ENCODE measurements around the gene ADAM23.

The ADAM23 gene

DNA sequence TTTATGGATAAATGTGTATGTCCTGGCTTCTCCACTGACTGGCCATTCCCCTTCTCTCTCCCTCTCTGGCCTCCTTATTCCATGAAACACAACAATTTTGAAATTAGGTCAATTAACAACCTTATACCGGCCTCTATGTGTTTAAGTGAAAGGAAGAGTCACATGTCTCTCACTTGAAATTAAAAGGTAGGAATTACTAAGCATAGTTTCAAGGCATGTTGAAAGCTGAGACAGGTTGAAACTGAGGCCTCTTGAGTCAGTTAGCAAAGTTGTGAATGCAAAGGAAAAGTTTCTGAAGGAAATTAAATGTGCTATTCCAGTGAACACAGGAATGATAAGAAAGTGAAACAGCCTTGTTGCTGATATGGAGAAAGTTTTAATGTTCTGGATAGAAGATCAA is 69.7 kb downstream of the ADAM23 start:
- DNase-seq = no peak

- DNase-seq = no peak
These were observed 72.2 kb downstream of the ADAM23 start for GRCh38 chr2:206515580-206515979.

- DNase-seq = no peak
These were observed 75.7 kb downstream of the ADAM23 start for GRCh38 chr2:206518997-206519396.

- no peak for DNase-seq
These were observed 77.1 kb downstream of the ADAM23 start for GRCh38 chr2:206520450-206520849.

DNA sequence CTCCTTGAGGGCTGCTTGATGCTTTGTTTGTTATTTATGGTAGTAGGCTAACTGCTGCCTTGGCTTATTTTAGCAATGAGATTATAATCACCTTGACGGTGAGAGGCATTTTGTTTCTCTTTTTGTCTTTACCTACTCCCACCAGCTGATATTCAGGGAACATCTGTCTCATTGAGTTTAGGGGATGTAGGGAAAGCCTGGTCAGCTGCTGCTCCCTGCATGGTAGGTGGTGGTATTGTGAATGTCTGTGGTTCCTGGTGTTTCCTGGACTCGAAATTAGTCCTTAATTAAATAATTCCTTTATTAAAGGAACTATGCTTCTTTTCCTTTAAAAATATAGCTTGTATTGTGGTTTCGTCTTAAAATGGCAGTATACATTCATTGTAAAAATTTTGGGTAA is 77.8 kb downstream of the ADAM23 start:
- no peak for DNase-seq

- no peak for DNase-seq
These were observed 78.3 kb downstream of the ADAM23 start for GRCh38 chr2:206521612-206522011.

GRCh38 chr2:206526416-206526815 is 83.1 kb downstream of the ADAM23 start:
- peak; percentile 57 for DNase-seq

GRCh38 chr2:206527153-206527552 is 83.8 kb downstream of the ADAM23 start:
- DNase-seq = no peak

DNA sequence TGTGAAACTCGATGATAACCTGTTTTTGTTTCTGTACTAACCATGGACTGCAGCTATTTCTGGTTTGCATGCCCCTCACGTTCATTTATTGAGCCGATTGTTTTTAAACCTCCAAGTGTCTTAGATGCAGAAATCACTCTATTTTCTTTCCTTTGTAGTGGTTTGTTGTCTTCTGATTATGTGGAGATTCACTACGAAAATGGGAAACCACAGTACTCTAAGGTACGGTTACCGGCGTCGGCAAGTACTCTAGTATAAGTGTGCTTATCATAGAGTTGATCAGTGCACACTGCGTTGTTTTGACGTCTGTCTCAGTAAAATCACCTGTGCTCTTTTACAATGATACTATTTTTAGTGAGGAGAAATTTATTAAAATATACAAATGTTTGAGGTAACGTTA is 87.4 kb downstream of the ADAM23 start:
- no peak for DNase-seq

GRCh38 chr2:206531996-206532543 is 88.7 kb downstream of the ADAM23 start:
- no peak for DNase-seq

- DNase-seq = no peak
These were observed 90.6 kb downstream of the ADAM23 start for GRCh38 chr2:206533977-206534376.

- no peak for DNase-seq
These were observed 92.1 kb downstream of the ADAM23 start for GRCh38 chr2:206535260-206535986.

DNA sequence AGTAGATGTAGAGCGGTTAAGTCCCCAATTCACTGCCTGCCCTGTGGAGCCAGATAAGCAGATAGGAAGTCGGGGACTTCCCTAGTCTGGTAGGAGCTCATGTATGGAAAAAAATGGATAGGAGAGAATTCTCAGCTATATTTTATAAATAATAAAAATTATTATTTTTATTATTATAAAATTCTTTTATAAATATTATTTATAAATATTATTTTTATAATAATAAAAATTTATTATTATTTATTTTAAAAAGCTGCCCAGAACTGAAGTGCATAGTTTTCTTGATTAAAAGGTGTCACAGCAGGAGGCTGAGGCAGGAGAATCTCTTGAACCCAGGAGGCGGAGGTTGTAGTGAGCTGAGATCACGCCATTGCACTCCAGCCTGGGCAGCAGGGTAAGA is 97.4 kb downstream of the ADAM23 start:
- DNase-seq = no peak

- no peak for DNase-seq
These were observed 99.7 kb downstream of the ADAM23 start for GRCh38 chr2:206543073-206543472.

- DNase-seq = no peak
These were observed 105.1 kb downstream of the ADAM23 start for GRCh38 chr2:206548383-206548782.

DNA sequence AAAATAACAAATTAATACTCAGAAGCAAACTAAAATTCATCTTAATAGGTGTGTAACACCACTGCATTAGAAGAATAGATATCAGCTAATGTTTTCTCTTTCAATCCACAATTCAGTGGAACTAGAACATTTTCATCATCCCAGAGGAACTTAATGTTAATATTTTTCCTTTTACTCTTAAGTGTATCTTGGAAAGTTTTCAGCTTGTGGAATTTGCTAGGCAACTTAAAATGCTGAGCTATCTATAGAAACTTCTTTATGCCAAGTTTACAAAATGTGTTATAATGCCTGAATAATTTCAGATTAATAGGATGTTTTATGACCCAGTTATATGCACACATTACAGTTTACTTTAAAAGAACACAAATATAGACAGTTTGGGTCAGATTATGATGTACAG is 112.4 kb downstream of the ADAM23 start:
- no peak for DNase-seq

GRCh38 chr2:206556357-206556949 is 113.1 kb downstream of the ADAM23 start:
- DNase-seq = no peak

DNA sequence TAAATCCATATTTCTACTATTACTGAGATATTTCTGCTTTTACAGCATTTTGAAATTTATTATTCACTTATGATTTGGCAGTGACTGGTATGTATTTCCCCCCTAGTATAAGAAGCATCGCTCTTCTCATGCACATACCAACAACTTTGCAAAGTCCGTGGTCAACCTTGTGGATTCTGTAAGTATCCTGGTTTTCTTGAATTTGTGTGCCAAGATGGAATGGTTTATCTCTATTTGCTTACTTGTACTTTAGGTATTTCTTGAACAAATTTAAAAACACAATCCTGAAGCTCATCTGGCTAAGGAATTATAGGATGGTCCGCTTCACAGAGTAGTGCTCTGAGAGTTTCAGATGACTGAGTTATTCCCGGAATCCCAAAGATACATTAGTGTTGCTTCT is 114.0 kb downstream of the ADAM23 start:
- DNase-seq = no peak

- DNase-seq = no peak
These were observed 115.2 kb downstream of the ADAM23 start for GRCh38 chr2:206558492-206558891.

DNA sequence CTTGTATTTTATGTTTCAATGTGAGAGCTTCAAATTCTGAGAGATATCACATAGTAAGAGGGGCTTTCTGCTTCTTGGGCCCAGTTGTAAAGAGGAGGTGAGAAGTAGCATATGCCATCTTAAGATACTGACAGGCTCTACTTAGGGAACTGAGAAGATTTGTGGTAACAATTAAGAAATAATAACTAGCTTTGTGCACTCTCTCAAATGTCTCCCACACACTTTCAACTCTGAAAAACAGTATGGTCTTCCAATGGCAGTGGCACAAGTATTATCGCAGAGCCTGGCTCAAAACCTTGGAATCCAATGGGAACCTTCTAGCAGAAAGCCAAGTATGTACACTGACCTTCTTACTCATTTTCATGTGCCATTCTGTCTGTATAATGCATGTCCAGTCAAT is 118.6 kb downstream of the ADAM23 start:
- no peak for DNase-seq

DNA sequence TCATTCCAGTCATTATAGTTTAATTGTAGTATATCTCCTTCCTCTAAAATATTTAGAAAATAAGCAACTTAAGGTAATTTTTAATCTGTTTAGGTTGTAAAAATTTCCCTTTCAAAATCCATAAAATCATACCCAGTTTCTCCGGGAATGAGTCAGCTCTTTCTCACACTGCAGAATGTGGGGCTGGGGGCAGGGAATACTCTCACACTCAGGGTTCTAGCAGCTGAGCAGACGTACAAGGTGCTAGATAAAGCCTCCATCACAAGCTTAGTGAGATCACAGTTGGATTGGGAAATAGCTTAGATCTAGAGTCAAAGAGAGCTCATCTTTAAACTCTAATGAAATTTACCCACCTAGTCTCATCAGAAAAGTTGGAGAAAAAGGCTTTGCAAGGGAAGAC is 119.0 kb downstream of the ADAM23 start:
- DNase-seq = no peak

DNA sequence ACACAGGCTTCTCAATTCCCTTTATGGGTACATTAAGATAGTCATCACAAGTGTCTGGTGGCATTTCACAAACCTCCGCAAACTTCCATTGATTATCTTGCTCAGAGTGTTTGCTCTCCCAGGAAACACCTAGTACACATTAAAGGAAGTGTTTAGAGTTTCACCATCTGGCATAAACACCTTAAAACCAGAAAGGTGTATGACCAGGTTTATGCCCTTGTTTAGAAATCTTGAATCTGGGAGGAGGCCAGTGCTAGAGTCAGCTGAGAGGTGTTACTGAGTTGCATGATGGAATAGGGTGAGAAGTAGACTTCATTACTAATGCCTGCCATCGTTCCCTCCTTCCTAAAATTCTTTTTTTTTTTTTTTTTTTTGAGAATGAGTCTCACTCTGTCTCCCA is 120.0 kb downstream of the ADAM23 start:
- no peak for DNase-seq

DNA sequence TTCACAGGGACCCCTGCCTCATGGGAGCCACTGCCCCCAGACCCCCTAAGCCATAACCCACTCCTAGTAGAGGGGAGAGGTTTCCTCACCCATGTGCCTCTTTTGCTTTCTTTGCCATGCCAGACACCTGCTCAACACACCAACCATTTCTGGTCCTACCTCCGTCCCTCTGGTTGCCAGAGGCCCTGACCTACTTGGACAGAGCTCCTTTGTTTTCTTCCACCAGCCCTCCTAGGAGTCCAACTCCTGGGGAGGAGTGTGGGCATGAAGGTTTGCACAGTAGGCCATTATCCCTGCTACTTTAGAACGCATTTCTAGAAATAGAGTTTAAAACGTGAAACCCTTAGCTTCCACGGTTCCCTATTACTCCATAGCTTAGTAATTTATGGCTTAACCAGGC is 122.3 kb downstream of the ADAM23 start:
- DNase-seq = no peak

GRCh38 chr2:206569470-206569869 is 126.1 kb downstream of the ADAM23 start:
- DNase-seq = no peak

- DNase-seq = no peak
These were observed 126.9 kb downstream of the ADAM23 start for GRCh38 chr2:206570199-206570598.

All from cerebellar nuclear complex (tissue), 1 donor.